ENCODE measurements around the gene IPO4.
"Not testable (repeated sequence)": the region's sequence is repeated elsewhere in the genome, so short reads cannot be mapped to it uniquely, and the experiment has no call there.

Gene IPO4

DNA sequence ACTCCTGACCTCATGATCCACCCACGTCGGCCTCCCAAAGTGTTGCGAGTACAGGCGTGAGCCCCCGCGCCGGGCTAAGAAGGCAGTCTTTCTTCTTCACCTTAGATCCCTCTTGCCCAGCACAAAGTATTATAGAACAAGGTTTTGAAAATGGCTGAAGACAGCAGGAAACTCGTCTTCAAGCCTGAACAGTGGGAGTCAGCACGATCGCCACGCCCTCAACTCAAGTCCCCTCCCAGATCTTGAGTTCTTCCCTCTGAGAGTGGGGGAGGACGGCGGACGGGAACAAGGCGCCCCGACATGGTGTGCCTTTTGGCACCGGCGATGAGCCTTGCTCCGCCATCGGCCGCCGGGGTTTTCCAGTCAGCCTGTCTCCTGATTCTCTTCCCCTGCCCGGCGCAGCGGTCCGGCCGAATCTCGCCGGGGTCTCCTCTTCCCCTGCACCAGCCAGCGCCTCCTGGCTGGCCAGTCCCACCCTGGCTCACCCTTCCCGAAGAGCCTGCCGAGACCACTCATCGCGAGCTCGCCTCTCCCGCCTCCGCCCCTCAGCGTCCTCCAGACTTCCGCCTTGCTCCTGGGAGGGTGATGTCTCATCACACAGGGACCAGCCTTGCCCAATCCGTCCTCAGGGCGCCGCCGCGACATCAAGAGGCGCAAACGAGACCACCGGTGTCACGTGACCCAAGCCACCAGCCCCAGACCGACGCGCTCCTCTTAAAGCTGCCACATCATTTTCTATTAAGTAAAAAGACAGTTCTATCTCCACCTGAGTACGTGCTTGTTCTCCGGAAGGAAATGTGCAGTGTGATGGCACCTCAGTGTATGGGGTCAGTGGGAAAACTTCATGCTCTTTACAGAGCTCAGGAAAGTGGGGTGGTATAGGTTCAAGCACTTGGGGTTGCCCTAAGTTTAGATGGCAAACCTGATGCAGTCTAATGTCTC lies 24.6 kb upstream of the IPO4 start, which contains the start of gene CHMP4A:
TSS of gene CHMP4A (minus strand) at position 565 of the 942 bp plus-strand sequence. CDS start at position 516, 49 bp downstream.
- TF ChIP-seq JUND (IDR thresholded peaks at IDR 0.05; ENCODE audit: low read depth), result no peak
- in situ Hi-C loops (cut with HindIII; ENCODE audit: low pct_unique_long_range_greater_than_20kb, low sequenced_read_pairs), result no loop called here
- peak; percentile 87 to 96 for DNase-seq (ENCODE audit: low read depth in 1 of 2, low spot score in 1 of 2)

DNA sequence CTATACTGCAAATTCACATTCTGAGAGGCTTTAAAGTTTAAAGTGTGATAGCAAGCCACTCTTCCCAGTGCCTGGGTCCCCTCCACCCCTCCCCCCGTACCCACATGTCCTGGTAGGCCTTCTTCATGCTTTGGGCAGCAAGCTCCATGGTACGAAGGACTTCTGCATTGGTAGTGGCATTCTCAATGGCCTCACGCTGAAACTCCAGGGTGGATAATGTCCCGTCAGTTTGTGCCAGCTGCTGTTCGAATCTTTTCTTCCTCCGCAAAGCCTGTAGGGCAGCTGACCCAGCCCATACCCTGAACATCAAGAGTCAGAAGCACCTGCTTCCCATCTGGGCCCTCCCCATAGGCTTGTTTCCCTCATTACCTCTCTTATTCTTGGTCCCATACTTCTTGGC lies 22.7 kb upstream of the IPO4 start:
- no peak for TF ChIP-seq JUND (IDR thresholded peaks at IDR 0.05; ENCODE audit: low read depth)
- in situ Hi-C loops (cut with HindIII; ENCODE audit: low pct_unique_long_range_greater_than_20kb, low sequenced_read_pairs), result no loop called here
- DNase-seq (ENCODE audit: low read depth in 1 of 2, low spot score in 1 of 2), result no peak

DNA sequence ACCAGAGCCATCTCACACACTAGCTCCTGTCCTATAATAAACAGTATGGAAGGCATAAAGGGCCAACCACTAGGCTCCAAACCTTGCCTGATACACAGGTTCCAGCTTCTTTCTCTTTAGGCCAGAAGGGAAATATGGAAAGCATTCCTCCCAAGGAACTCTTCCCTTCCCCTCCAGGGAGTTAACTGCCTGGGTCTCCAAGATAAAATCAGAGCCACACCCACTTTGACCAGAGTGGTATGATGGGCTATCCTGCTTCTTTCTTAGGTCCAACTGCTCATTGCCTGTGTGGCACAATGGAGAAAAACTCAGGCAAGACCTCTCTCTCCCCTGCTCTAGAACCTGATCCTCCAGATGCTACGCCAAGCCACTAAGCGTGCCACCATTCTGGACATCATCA lies 19.0 kb upstream of the IPO4 start:
- in situ Hi-C loops (cut with HindIII; ENCODE audit: low pct_unique_long_range_greater_than_20kb, low sequenced_read_pairs), result no loop called here
- no peak for DNase-seq (ENCODE audit: low read depth in 1 of 2, low spot score in 1 of 2)
- no peak for TF ChIP-seq JUND (IDR thresholded peaks at IDR 0.05; ENCODE audit: low read depth)

DNA sequence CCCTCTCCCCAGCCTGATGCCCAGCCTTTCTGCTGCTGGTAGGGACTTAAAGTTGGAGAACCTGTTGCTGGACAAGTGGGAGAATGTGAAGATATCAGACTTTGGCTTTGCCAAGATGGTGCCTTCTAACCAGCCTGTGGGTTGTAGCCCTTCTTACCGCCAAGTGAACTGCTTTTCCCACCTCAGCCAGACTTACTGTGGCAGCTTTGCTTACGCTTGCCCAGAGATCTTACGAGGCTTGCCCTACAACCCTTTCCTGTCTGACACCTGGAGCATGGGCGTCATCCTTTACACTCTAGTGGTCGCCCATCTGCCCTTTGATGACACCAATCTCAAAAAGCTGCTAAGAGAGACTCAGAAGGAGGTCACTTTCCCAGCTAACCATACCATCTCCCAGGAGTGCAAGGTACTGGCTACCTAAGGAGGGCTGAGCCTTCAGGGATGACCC lies 18.5 kb upstream of the IPO4 start:
- no peak for TF ChIP-seq JUND (IDR thresholded peaks at IDR 0.05; ENCODE audit: low read depth)
- in situ Hi-C loops (cut with HindIII; ENCODE audit: low pct_unique_long_range_greater_than_20kb, low sequenced_read_pairs), result no loop called here
- no peak for DNase-seq (ENCODE audit: low read depth in 1 of 2, low spot score in 1 of 2)

DNA sequence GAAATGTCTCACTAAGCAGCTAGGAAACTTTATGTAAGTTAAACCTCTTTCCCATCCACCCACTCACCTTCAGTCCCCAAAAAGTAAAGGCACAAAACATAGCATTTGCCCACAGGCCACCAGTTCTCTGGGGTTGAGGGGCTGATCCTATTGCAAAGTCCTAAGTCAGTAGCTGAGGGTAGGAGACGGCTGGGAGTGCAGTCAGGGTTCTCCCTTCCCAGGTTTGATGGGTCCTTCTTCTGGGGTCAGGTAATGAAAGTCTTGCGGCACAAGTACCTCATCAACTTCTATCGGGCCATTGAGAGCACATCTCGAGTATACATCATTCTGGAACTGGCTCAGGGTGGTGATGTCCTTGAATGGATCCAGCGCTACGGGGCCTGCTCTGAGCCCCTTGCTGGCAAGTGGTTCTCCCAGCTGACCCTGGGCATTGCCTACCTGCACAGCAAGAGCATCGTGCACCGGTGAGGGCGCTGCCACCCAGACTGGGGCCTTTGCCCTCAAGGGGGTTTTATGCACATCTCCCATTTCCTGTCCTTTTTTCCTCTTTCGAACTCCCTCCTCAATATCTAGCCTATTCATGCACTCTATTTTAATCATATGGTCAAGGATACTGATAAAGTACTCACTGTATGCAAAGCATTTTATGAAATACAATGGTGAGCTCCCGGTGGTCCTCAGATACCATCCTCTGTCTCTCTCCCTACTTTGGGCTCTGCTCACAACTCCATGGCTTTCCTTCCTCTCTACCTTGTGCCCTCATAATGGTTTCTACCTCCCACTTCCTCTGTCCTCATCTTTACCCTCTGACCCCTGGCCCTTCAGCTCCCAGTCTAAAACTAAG lies 17.9 kb upstream of the IPO4 start:
- no peak for DNase-seq (ENCODE audit: low read depth in 1 of 2, low spot score in 1 of 2)
- TF ChIP-seq JUND (IDR thresholded peaks at IDR 0.05; ENCODE audit: low read depth), result no peak
- in situ Hi-C loops (cut with HindIII; ENCODE audit: low pct_unique_long_range_greater_than_20kb, low sequenced_read_pairs), result no loop called here

DNA sequence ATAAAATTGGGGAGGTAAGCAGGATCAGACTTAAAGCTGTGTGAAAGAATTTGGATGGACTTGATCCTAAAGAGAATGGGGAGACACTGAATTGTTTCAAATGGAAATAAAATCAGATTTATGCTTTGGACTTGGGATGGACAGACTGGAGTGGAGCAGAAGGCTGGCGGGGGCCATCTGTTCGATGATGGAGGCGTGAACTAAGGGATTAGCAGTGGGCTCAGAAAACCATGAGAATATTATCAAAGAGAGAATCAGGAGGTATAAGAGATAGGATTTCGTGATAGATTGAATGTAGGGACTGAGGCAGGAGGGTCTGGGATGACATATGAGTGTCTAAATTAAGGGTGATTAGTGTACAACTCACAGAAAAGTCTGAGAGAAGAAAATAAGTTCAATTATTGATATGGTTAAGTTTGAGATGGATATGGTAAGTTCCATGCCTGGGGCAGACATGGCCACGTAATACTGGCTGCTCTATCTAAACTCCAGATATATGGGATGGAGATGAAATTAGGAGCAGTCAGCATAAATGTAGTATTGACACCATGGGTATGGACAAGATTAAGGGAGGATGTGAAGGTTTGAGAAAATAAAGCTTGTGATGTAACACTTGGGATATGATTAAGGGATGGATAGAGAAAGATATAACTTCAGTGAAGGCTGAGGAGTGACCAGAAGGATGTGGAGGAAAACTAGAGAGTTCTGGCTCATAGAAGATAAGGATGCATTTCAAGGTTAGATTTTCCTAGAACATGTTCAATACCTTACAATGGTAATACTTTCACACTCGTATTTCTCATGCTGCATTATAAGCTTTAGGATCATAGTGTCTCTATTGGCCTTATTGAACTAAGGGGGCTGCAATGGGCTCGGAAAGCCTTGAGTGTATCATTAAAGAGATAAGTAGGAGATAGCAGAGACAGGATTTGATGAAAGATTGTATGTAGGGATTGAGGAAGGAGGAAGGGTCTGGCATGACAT lies 15.8 kb upstream of the IPO4 start:
- in situ Hi-C loops (cut with HindIII; ENCODE audit: low pct_unique_long_range_greater_than_20kb, low sequenced_read_pairs), result no loop called here
- DNase-seq (ENCODE audit: low read depth in 1 of 2, low spot score in 1 of 2), result no peak
- no peak for TF ChIP-seq JUND (IDR thresholded peaks at IDR 0.05; ENCODE audit: low read depth)

DNA sequence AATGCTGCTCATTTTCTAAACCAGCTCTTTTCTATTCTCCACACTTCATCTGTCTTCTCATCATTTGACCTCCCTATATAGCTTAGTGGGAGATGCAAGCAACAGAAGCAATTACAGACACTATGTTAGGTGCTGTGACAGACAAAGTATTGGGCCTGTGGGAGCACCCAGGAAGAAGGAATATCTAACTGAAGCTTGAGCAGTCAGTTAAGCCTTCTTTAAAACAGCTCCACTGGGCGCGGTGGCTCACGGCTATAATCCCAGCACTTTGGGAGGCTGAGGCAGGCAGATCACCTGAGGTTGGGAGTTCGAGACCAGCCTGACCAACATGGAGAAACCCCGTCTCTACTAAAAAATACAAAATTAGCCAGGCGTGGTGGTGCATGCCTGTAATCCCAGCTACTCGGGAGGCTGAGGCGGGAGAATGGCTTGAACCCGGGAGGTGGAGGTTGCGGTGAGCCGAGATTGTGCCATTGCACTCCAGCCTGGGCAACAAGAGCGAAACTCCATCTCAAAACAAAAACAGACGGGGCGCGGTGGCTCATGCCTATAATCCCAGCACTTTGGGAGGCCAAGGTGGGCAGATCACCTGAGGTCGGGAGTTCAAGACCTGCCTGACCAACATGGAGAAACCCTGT lies 14.8 kb upstream of the IPO4 start:
- DNase-seq (ENCODE audit: low read depth in 1 of 2, low spot score in 1 of 2); in situ Hi-C loops (cut with HindIII; ENCODE audit: low pct_unique_long_range_greater_than_20kb, low sequenced_read_pairs): not testable (repeated sequence)

DNA sequence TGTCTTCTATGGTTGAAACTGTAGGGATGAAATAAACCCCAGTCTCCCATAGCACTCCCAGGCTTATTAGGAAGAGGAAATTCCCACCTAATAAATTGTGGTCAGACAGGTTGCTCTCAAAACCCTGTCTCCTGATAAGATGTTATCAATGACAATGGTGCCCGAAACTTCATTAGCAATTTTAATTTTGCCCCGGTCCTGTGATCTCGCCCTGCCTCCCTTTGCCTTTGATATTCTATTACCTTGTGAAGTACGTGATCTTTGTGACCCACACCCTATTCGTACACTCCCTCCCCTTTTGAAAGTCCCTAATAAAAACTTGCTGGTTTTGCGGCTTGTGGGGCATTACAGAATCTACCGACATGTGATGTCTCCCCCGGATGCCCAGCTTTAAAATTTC lies 13.9 kb upstream of the IPO4 start:
- in situ Hi-C loops (cut with HindIII; ENCODE audit: low pct_unique_long_range_greater_than_20kb, low sequenced_read_pairs); DNase-seq (ENCODE audit: low read depth in 1 of 2, low spot score in 1 of 2): not testable (repeated sequence)

DNA sequence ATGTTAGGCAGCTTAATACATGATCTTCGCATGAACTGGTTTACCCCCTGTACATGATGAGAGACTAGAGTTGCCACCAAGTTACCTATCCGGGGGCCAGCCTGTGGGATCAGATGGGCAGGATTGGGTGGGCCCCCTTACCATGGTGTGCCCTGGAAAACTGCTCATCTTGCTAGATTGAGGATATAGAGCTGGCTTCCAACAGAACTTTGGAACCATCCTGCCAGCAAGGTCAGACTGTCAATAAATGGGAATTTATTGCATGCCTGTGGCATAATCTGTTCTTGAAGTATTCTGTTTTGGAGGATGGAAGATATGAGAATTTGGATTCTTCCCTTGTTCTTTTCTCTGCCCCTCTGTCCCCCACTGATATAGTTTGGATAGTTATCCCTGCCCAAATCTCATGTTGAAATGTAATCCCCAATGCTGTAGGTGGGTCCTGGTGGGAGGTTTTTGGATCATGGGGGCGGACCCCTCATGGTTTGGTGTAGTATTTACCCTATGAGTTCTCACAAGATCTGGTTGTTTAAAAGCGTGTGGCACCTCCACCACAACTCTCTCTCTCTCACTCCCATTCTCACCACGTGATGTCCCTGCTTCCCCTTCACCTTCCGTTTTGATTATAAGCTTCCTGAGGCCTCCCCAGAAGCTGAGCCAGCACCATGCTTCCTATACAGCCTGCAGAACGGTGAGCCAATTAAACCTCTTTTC lies 10.4 kb upstream of the IPO4 start:
- DNase-seq (ENCODE audit: low read depth in 1 of 2, low spot score in 1 of 2), result no peak
- TF ChIP-seq JUND (IDR thresholded peaks at IDR 0.05; ENCODE audit: low read depth), result no peak
- in situ Hi-C loops (cut with HindIII; ENCODE audit: low pct_unique_long_range_greater_than_20kb, low sequenced_read_pairs), result no loop called here

DNA sequence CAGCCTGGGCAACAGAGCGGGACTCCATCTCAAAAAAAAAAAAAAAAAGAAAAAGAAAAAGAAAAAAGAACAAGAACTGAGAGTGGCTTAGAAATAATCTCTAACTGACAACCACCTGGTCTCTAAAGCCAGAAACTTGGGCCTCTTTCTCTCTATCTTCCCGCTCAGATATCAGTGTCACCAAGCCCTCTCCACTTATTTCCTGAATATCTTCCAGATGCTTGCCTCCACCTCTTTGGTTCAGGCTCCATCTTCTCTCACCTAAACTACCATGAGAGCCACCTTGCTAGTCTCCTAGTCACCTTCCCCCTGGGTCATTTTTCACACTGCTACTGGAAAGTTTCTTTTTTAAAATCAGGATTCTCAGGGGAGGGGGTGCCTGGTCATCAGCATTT lies 8.4 kb upstream of the IPO4 start:
- DNase-seq (ENCODE audit: low read depth in 1 of 2, low spot score in 1 of 2), result no peak
- in situ Hi-C loops (cut with HindIII; ENCODE audit: low pct_unique_long_range_greater_than_20kb, low sequenced_read_pairs), result no loop called here
- no peak for TF ChIP-seq JUND (IDR thresholded peaks at IDR 0.05; ENCODE audit: low read depth)
